Measurements from ENCODE around the gene SYNM. TPM values are rescaled to one million over a fixed set of nuclear protein-coding genes. Genes with fewer than 3 reads are reported as not detected.

Gene SYNM
- total RNA-seq, 2 donors from 2014 or later, result 302 to 329 TPM

GRCh38 chr15:99117563-99118257 lies 12.8 kb downstream of the SYNM start:
- intact Hi-C loops (cut with DNase I), result no loop called here
- DNase-seq, result no peak
- ATAC-seq, result no peak

- DNase-seq, result no peak
- intact Hi-C loops (cut with DNase I), result no loop called here
- no peak for ATAC-seq
Measured at GRCh38 chr15:99118258-99118632, 13.4 kb downstream of the SYNM start.

DNA sequence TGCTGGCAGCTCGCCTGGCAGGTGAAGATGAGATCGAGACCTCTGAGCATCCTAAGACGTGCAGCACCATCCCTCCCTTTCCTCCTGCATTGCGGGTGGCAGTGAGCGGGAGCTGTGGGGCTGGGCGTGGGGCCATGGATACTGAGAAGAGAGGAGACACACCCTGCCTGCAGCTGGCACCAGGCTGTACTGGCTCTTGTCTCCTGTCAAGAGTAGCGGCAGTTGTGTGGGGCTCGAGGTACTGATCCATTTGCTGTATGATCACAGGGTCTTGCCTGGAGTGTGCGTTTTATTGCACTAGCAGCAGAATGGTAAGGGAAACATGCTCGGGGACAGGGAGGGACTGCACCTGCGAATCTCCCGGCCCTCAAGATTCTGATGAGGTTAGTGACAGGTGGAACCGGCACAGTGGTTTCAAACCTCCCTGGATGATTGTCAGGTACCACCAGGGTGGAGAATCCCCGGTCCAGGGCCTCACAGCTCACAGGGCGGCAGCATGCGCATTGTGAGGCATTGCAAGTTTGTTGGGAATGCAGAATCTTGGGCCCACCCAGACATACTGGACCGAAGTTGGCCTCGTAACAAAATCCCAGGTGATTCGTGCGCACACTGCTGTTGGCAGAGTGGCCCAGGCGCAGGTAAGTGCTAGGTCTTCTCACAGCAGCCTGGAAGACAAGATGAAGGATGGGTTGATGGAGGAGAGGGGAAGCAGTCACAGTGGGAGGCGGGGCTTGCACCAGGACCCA lies 14.1 kb downstream of the SYNM start:
- DNase-seq, result no peak
- intact Hi-C loops (cut with DNase I), result no loop called here
- no peak for ATAC-seq

GRCh38 chr15:99120050-99120777 lies 15.3 kb downstream of the SYNM start:
- ATAC-seq (no peak), DNase-seq (no peak)
- intact Hi-C loops (cut with DNase I), result no loop called here

- ATAC-seq, result no peak
- intact Hi-C loops (cut with DNase I), result no loop called here
- DNase-seq, result no peak
Measured at GRCh38 chr15:99121207-99121606, 16.3 kb downstream of the SYNM start.

GRCh38 chr15:99121691-99122410 lies 17.0 kb downstream of the SYNM start:
- DNase-seq (no peak), ATAC-seq (no peak)
- intact Hi-C loops (cut with DNase I), result no loop called here

GRCh38 chr15:99122831-99123712 lies 18.2 kb downstream of the SYNM start:
- ATAC-seq, result peak in 1 of 2 donors; percentile 19
- DNase-seq, result no peak
- intact Hi-C loops (cut with DNase I), result no loop called here

DNA sequence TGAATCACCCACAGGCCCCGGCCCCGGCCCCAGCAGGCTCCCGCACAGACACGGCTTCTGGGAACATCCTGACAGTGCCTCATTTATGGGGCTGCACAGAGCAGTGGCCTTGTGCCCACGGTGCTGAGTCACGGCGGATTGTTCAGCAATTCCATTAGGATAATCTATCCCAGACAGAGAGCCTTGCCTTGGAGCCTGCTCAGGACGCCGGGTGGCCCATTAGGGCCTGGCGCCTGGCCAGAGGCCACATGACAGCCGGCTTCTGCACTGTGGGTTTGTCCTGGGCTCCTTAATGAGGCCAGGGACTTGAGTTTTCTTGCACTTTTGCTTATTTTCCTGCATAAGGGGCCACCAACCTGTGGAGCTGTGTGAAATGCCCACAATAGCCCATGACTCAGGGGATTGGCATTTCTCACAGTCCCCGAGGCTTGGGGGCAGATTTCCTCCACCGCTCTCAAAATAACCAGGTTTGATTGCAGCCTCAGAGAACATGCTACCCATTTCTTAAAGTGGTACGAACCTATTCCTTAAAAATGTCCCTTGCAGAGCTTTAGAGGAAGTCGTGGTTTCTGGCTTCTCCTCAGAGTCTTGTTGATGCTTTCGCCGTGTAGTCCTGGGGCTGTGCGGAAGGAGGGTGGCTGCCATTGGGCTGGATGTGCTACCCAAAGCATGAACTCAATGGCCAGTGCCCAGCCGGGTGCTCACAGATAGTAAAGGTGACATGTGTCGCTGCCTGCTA lies 19.0 kb downstream of the SYNM start:
- ATAC-seq, result peak; percentile 91 to 95
- intact Hi-C loops (cut with DNase I), result no loop called here

GRCh38 chr15:99124641-99125040 lies 19.8 kb downstream of the SYNM start:
- intact Hi-C loops (cut with DNase I), result no loop called here
- DNase-seq, result no peak

More for the DNA sequence above, 19.0 kb downstream of the SYNM start:
- DNase-seq, result peak; percentile 88

DNA sequence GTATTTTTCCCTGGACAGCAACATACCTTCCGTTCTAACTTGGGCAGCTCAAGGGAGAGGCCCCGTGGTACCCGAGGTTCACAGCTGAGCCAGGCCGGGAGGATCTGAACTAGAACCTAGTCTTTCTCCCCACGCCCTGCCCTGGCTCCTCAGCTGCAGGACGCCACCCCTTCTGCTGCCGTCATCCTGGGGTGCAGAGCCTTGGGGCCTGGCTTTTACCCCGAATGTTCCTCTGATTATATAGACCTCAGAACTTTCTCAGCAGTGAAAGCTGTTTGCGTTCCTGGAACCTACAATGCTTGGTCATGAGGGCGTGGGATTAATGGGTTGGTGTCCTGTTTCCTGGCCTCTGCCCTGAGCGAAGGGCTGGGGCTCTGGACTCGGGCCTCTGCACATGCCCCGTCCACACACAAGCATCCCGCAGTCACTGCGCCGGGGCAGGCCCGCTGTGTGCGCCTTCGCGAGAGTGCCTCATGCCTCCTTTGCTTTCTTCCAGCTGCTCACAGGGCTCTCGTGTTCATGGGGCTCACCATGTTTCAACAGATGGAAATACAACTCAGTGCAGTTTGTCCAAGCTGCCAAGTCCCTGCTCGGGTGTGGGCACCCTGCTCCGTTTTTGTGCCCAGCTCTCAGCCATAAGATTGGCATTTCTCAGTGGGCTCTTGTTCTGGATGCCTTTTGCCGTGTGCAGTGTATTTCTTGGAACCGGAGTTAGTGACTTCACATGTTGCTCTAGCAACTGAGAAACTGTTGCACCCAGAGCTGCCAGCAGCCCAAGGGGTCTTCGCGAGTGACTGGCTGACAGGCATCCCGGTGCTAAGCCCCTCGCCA lies 20.4 kb downstream of the SYNM start:
- intact Hi-C loops (cut with DNase I), result no loop called here
- peak in 1 of 2 donors; percentile 4 for ATAC-seq

More at GRCh38 chr15:99124641-99125040, 19.8 kb downstream of the SYNM start:
- ATAC-seq, result no peak

GRCh38 chr15:99126131-99126588 lies 21.3 kb downstream of the SYNM start:
- ATAC-seq, result no peak
- DNase-seq, result no peak
- intact Hi-C loops (cut with DNase I), result no loop called here

More for the DNA sequence above, 20.4 kb downstream of the SYNM start:
- no peak for DNase-seq

- DNase-seq (no peak), ATAC-seq (no peak)
- intact Hi-C loops (cut with DNase I), result no loop called here
Measured at GRCh38 chr15:99126930-99127329, 22.1 kb downstream of the SYNM start.

DNA sequence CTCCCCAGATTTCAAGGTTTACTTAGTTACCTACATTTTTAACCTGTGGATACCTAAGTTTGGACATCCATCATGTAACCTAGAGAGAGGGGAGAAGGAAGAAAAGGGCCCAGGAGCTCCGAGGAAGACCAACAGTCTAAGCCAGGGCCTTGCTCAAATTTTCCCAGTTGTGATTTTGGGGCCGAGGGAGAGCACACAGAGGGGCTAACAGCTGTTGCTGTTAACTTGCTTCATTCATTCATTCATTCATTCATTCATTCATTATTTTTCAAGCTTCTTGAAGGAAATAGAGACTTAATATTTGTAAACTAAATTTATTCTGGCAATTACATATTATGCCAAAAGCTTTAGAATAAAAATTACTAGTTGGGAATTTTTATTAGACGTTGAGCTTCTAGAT lies 22.9 kb downstream of the SYNM start:
- intact Hi-C loops (cut with DNase I), result no loop called here
- ATAC-seq (no peak), DNase-seq (no peak)

- DNase-seq, result no peak
- intact Hi-C loops (cut with DNase I), result no loop called here
Measured at GRCh38 chr15:99128411-99128810, 23.5 kb downstream of the SYNM start.

GRCh38 chr15:99129644-99130043 lies 24.8 kb downstream of the SYNM start:
- intact Hi-C loops (cut with DNase I), result no loop called here

More at GRCh38 chr15:99128411-99128810, 23.5 kb downstream of the SYNM start:
- no peak for ATAC-seq

GRCh38 chr15:99130314-99130713 lies 25.4 kb downstream of the SYNM start:
- intact Hi-C loops (cut with DNase I), result no loop called here
- DNase-seq, result no peak
- ATAC-seq, result no peak

More at GRCh38 chr15:99129644-99130043, 24.8 kb downstream of the SYNM start:
- no peak for DNase-seq
- ATAC-seq, result no peak

All from left cardiac atrium (tissue), 4 donors.